ENCODE measurements around the gene CRMP1.

- TF ChIP-seq EZH2 (IDR thresholded peaks at IDR 0.05; ENCODE audit: low read length, unreplicated experiment) (no peak), CTCF (conservative IDR thresholded peaks at IDR 0.05; ENCODE audit: low read depth, low read length) (no peak)
Observed at GRCh38 chr4:5795580-5795979, 97.3 kb downstream of the CRMP1 start.

Measured in PC-3 (cell line).